ENCODE data around the gene CPAMD8. TPM values are rescaled to one million over a fixed set of nuclear protein-coding genes. Genes with fewer than 3 reads are reported as not detected.

CPAMD8 gene
- total and polyA plus RNA-seq, 2 of the 8 experiments (the other 6 are each of a cell fraction or from before 2014, with no cell fraction given), result 6.1 to 9.2 TPM

- no peak for TF ChIP-seq CHD7 (IDR thresholded peaks at IDR 0.05; ENCODE audit: insufficient replicate concordance, low read length)
- TF ChIP-seq YY1 (IDR thresholded peaks at IDR 0.05; ENCODE audit: low read depth, low read length), result no peak
- TF ChIP-seq TAF7 (optimal IDR thresholded peaks at IDR 0.05; ENCODE audit: borderline replicate concordance, low read depth, low read length), result no peak
- no peak for TF ChIP-seq RNF2 (IDR thresholded peaks at IDR 0.05; ENCODE audit: borderline replicate concordance, low read depth, low read length, missing control alignments, poor library complexity, severe bottlenecking)
- no peak for TF ChIP-seq BCL11A (IDR thresholded peaks at IDR 0.05; ENCODE audit: low read depth in 2 of 2, low read length in 2 of 2)
These were observed 145.6 kb downstream of the CPAMD8 start (continued) for GRCh38 chr19:16880884-16881554.

Data from H1 (cell line).